HepG2 (cell line): ENCODE measurements around the gene ATP6V1C2. TPM values are rescaled to one million over a fixed set of nuclear protein-coding genes. Genes with fewer than 3 reads are reported as not detected.

Source experiments
- ATAC-seq: fragments of 200-7000 bp; cut with Tn5 transposase; 3 replicates; pipeline ENCODE4 v1.9.1; 2020; ENCODE audit warnings: mild to moderate bottlenecking, moderate library complexity
- BruUV-seq: library from RNA; stranded (reverse); fragments of 400-500 nt; replicated peaks from 2 replicates; lab custom pipeline; 2021; lab: Mats Ljungman, UMichigan
- CTCF ChIA-PET: fragments of 300-600 bp; formaldehyde crosslinking; extraction: SDS; loops from one replicate; lab custom pipeline; 2021; ENCODE audit warnings: low total read pairs, inconsistent platforms, low intra/inter-chr PET ratio; lab: Yijun Ruan, JAX
- POLR2A ChIA-PET: fragments of 350-600 bp; sonication (Branson Sonifier 250); formaldehyde crosslinking; loops from one replicate; lab custom pipeline; 2020; ENCODE audit warnings: antibody characterized with exemption, inconsistent platforms; lab: Yijun Ruan, JAX
- DNase-seq: peaks from one replicate; pipeline ENCODE4 v3.0.0-alpha.2; 2015; ENCODE audit warnings: low spot score
- FAIRE-seq: peaks from 3 replicates; lab custom pipeline; 2011; peaks lifted over from hg19 to GRCh38; lab: Jason Lieb, UNC
- H2AFZ ChIP-seq: one replicate; pipeline ENCODE4 v1.6.1; 2011; ENCODE audit warnings: low read length, inconsistent platforms
- H3K27ac ChIP-seq: fragments of 300-600 bp; 3 replicates; pipeline ENCODE4 v1.8.0; 2011; ENCODE audit warnings: mixed run types, mild to moderate bottlenecking, mixed read lengths, low read length, inconsistent platforms; ENCODE audit not compliant: insufficient read depth; ENCODE audit errors: extremely low read length
- H3K27me3 ChIP-seq, 2 experiments: fragments of 200-600 bp in 1 of 2; 2 replicates in 1 of 2; 3 replicates in 1 of 2; pipeline versions ENCODE4 v1.6.0 to v1.8.0; 2011; ENCODE audit warnings: low read length in 2 of 2, mild to moderate bottlenecking in 2 of 2, moderate library complexity in 2 of 2, inconsistent platforms in 1 of 2; ENCODE audit not compliant: insufficient read depth in 2 of 2, control insufficient read depth in 1 of 2
- H3K36me3 ChIP-seq, 2 experiments: fragments of 200-600 bp in 1 of 2; replicated peaks in 1 of 2; 2 replicates in 1 of 2; 3 replicates in 1 of 2; pipeline versions ENCODE4 v1.5.1 to v1.8.0; 2011; ENCODE audit warnings: low read length in 2 of 2, inconsistent platforms in 1 of 2; ENCODE audit not compliant: insufficient read depth in 2 of 2, control insufficient read depth in 1 of 2
- H3K4me1 ChIP-seq: 2 replicates; pipeline ENCODE4 v1.5.1; 2012; ENCODE audit warnings: low read length, inconsistent platforms; ENCODE audit not compliant: insufficient read depth
- H3K4me2 ChIP-seq: 2 replicates; pipeline ENCODE4 v1.6.0; 2011; ENCODE audit warnings: low read depth, low read length, inconsistent platforms
- H3K4me3 ChIP-seq, 3 experiments: fragments of 200-600 bp in 1 of 3; sonication (generic), shearing (Covaris generic) in 1 of 3; replicated peaks in 1 of 3; 2 replicates each; pipeline ENCODE4 v1.5.1; 2011 to 2016; ENCODE audit warnings: low read length in 3 of 3, inconsistent platforms in 2 of 3, low read depth in 2 of 3, mild to moderate bottlenecking in 2 of 3, control low read depth in 1 of 3, mixed read lengths in 1 of 3; ENCODE audit not compliant: insufficient read depth in 1 of 3
- H3K79me2 ChIP-seq: one replicate; pipeline ENCODE4 v1.6.1; 2011; ENCODE audit warnings: low read length, inconsistent platforms; ENCODE audit not compliant: insufficient read depth
- H3K9ac ChIP-seq: 2 replicates; pipeline ENCODE4 v1.6.0; 2011; ENCODE audit warnings: mild to moderate bottlenecking, low read depth, low read length, inconsistent platforms; ENCODE audit not compliant: insufficient read depth
- H3K9me3 ChIP-seq: 2 replicates; pipeline ENCODE4 v1.5.1; 2012; ENCODE audit warnings: mild to moderate bottlenecking, low read length
- H4K20me1 ChIP-seq: 2 replicates; pipeline ENCODE4 v1.6.0; 2011; ENCODE audit warnings: inconsistent platforms, mild to moderate bottlenecking, low read length, moderate library complexity; ENCODE audit not compliant: insufficient read depth
- CEBPB ChIP-seq: IDR thresholded peaks from 2 replicates; pipeline ENCODE4 v1.6.1; 2011; ENCODE audit warnings: low read depth, low read length, improper control_type of control experiment, borderline replicate concordance
- SMYD3 ChIP-seq: sonication (generic); formaldehyde crosslinking; IDR thresholded peaks from 2 replicates; pipeline ENCODE4 v1.8.1; 2023; ENCODE audit warnings: mild to moderate bottlenecking, missing genetic modification reagents
- SUZ12 ChIP-seq: fragments of 150-350 bp; IDR thresholded peaks from 2 replicates; pipeline ENCODE4 v1.6.1; 2014; ENCODE audit warnings: low read depth, low read length
- ZFP91 ChIP-seq: sonication (generic); formaldehyde crosslinking; IDR thresholded peaks from 2 replicates; pipeline ENCODE4 v1.9.0; 2022; ENCODE audit warnings: missing genetic modification reagents, mild to moderate bottlenecking, borderline replicate concordance
- ZNF556 ChIP-seq: sonication (generic); formaldehyde crosslinking; IDR thresholded peaks from 2 replicates; pipeline ENCODE4 v1.4.0; 2020; ENCODE audit warnings: mild to moderate bottlenecking, missing genetic modification reagents, borderline replicate concordance
- ZNF768 ChIP-seq: sonication (generic); formaldehyde crosslinking; IDR thresholded peaks from 2 replicates; pipeline ENCODE4 v1.4.0; 2020; ENCODE audit warnings: missing genetic modification reagents
- ZSCAN30 ChIP-seq: sonication (generic); formaldehyde crosslinking; IDR thresholded peaks from 2 replicates; pipeline ENCODE4 v1.5.0; 2020; ENCODE audit warnings: mild to moderate bottlenecking, missing genetic modification reagents
- WGBS: methylation state at CpG from one replicate; pipeline ENCODE4 v1.1.6; 2017; ENCODE audit warnings: low lambda C conversion rate; 5-methylcytosine and 5-hydroxymethylcytosine counted together
- in situ Hi-C: cut with HindIII; loops from 2 replicates; pipeline ENCODE4 v1.10.0; 2017; ENCODE audit warnings: low pct_unique_long_range_greater_than_20kb; ENCODE audit not compliant: extremely low pct_ligation_motif_present
- intact Hi-C: fragments of 100-400 bp; cut with micrococcal nuclease; formaldehyde crosslinking; loops from one replicate; pipeline ENCODE4 v1.10.0; 2022; ENCODE audit not compliant: unreplicated experiment
- polyA plus RNA-seq, 8 experiments: library from polyadenylated mRNA; depleted of rRNA in 3 of 8; stranded (reverse) in 7 of 8; unstranded in 1 of 8; fragments of >200 nt; fragmentation: Illumina TruSeq in 4 of 8; extraction: Trizol in 4 of 8; gene quantifications; 2 replicates each; pipeline versions ENCODE4 v1.2.1 to v1.2.3, GENCODE V29; 2011 to 2016; ENCODE audit warnings: low read depth in 4 of 8, missing spikeins in 1 of 8, mixed read lengths in 1 of 8; ENCODE audit not compliant: insufficient read depth in 1 of 8
- total RNA-seq, 5 experiments: library from RNA; depleted of rRNA; stranded (reverse); fragments of >200 nt; fragmentation: Illumina TruSeq; extraction: Trizol; gene quantifications; 2 replicates each; pipeline ENCODE4 v1.2.3, GENCODE V29; 2016; ENCODE audit warnings: low read depth in 1 of 5

ATP6V1C2 gene
- total and polyA plus RNA-seq, 2 of the 13 experiments (the other 11 are each of a cell fraction or from before 2014, with no cell fraction given): 0.04 to 0.29 TPM

DNA sequence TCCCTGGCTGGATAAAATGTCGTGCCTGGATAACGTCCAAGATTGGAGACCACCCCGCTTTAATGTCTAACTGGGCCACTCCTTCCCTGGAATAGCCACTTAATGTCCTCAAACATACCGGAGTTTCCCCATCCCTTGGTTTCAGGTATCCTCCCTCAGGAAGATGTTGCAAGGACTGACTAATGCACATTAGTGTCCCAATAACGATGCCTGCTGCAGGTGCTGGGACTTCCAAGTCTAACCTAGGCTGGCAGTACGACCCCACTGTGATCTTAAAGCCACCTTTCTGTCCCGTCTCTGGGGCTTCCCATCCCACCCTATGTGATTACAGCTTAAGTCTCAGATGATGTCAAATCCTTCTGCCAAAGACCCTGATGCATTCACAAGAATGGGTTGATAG, 1.1 kb upstream of the ATP6V1C2 start:
- Histone ChIP-seq H4K20me1 (no peaks in the 10 kb centered on the region), H3K27ac (no peak overlapping the region), H3K79me2 (no peaks in the 10 kb centered on the region), H3K9ac (no peak overlapping the region), H3K4me2 (no peak overlapping the region), H2AFZ (no peak overlapping the region), H3K36me3 (no peaks in the 10 kb centered on the region), H3K27me3 (peaks cover 25 to 78% of the 10 kb centered on the region in 2 experiments), H3K4me3 (no peak overlapping the region), H3K4me1 (0 out of 2 replicates have a peak, but pooled peaks cover 8% of the 10 kb centered on the region), H3K9me3 (no peaks in the 10 kb centered on the region)
- in situ Hi-C loops (no loop called here), intact Hi-C loops (no loop called here)
- BruUV-seq: no TSS peak
- FAIRE-seq (no peak), DNase-seq (no peak), ATAC-seq (no peak)
- TF ChIP-seq CEBPB (peak; percentile 45; the same call in 1 of the 2 replicates), SMYD3 (CRISPR knock-in tag) (no peak), ZFP91 (no peak), ZSCAN30 (no peak)
- CTCF ChIA-PET: no interaction called here
- 18% methylated on average over 7 of the region's 7 CpGs for WGBS
- POLR2A ChIA-PET: no interaction called here

DNA sequence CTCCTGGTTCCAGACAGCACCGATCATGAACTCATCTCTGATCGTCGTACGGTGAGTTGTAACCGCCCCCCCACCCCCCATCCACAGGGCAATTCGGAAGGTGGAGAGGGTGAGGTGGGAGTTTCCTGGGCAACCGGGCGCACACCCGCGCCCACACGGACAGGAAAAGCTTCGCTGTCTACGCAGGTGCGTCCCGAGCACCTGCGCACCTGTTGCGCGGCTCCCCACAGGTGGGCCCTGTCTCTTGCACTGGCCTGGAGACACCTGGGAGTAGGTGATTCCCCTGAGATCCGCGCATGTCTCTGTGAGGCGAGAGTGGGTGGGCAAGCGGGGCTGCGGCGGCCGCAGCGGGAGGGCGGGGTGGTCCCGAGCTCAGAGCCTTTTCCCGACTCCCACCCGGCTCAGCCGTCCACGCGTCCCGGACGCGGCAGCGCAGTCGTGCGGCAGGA, 459 bp upstream of the ATP6V1C2 start:
- H2AFZ ChIP-seq: no peak overlapping the region
- no peaks in the 10 kb centered on the region for H3K79me2 ChIP-seq
- no peaks in the 10 kb centered on the region for H4K20me1 ChIP-seq
- FAIRE-seq: no peak
- H3K36me3 ChIP-seq: no peaks in the 10 kb centered on the region
- ChIA-PET CTCF (no interaction called here), POLR2A (no interaction called here)
- intact Hi-C loops (no loop called here), in situ Hi-C loops (no loop called here)
- H3K9me3 ChIP-seq: no peaks in the 10 kb centered on the region
- 0 out of 2 replicates have a peak, but pooled peaks cover 8% of the 10 kb centered on the region for H3K4me1 ChIP-seq
- peak overlapping the region; percentile 75; the same call in 1 of the 2 replicates for H3K4me2 ChIP-seq
- no TSS peak for BruUV-seq
- peaks cover 23 to 82% of the 10 kb centered on the region in 2 experiments for H3K27me3 ChIP-seq
- TF ChIP-seq ZNF556 (CRISPR knock-in tag): no peak
- TF ChIP-seq SUZ12: 0 out of 2 replicates have a peak, but pooled peaks have one; percentile 4
- TF ChIP-seq ZNF768 (CRISPR knock-in tag): 0 out of 2 replicates have a peak, but pooled peaks have one; percentile 41
- H3K27ac ChIP-seq: no peak overlapping the region
- no peak for DNase-seq
- WGBS: 38% methylated on average over 14 of the region's 39 CpGs
- H3K9ac ChIP-seq: no peak overlapping the region
- ATAC-seq: no peak
- H3K4me3 ChIP-seq: peak overlapping the region in 2 of 3 experiments; percentile 29 to 73; a peak in 3 of 6 replicates
